K562 (cell line): Measurements from ENCODE around the gene EPB41L4A. TPM values are rescaled to one million over a fixed set of nuclear protein-coding genes. Genes with fewer than 3 reads are reported as not detected.

Experiments
- ATAC-seq: fragments of 200-7000 bp; cut with Tn5 transposase; 3 replicates; pipeline ENCODE4 v1.9.1; 2020; ENCODE audit warnings: moderate library complexity
- BruUV-seq: library from RNA; stranded (reverse); fragments of 400-500 nt; replicated peaks from 2 replicates; lab custom pipeline; 2021; lab: Mats Ljungman, UMichigan
- CTCF ChIA-PET: fragments of 300-600 bp; formaldehyde crosslinking; extraction: SDS; loops from one replicate; lab custom pipeline; 2021; ENCODE audit warnings: low intra/inter-chr PET ratio; lab: Yijun Ruan, JAX
- POLR2A ChIA-PET: fragments of 300-600, 350-650 bp; sonication (Branson Sonifier 250); formaldehyde crosslinking; extraction: SDS; loops from one replicate; lab custom pipeline; 2021; ENCODE audit warnings: antibody characterized with exemption, inconsistent platforms; lab: Yijun Ruan, JAX
- DNase-seq, 4 experiments: peaks; one replicate each; pipeline versions ENCODE4 v3.0.0 to v3.0.0-alpha.2; 2011 to 2018; ENCODE audit warnings: low spot score in 3 of 4, mixed read lengths in 3 of 4; ENCODE audit errors: extremely low read depth in 1 of 4
- FAIRE-seq: peaks from 2 replicates; lab custom pipeline; 2011; peaks lifted over from hg19 to GRCh38; lab: Jason Lieb, UNC
- H2AFZ ChIP-seq: 2 replicates; pipeline ENCODE4 v1.6.0; 2011; ENCODE audit warnings: low read depth, low read length, control low read depth, inconsistent platforms
- H3K27ac ChIP-seq: fragments of 200-600 bp; 3 replicates; pipeline ENCODE4 v1.8.0; 2011; ENCODE audit warnings: low read depth, mild to moderate bottlenecking, control low read depth, inconsistent platforms, low read length, moderate library complexity, mixed read lengths; ENCODE audit errors: extremely low read depth
- H3K27me3 ChIP-seq, 2 experiments: fragments of 300-600 bp in 1 of 2; 2 replicates in 1 of 2; 3 replicates in 1 of 2; pipeline versions ENCODE4 v1.6.0 to v1.8.0; 2011; ENCODE audit warnings: inconsistent platforms in 2 of 2, low read length in 2 of 2, mild to moderate bottlenecking in 1 of 2, mixed read lengths in 1 of 2, moderate library complexity in 1 of 2; ENCODE audit not compliant: control insufficient read depth in 2 of 2, insufficient read depth in 2 of 2
- H3K36me3 ChIP-seq: fragments of 300-600 bp; 3 replicates; pipeline ENCODE4 v1.8.0; 2011; ENCODE audit warnings: mild to moderate bottlenecking, low read length, inconsistent platforms; ENCODE audit not compliant: control insufficient read depth, insufficient read depth
- H3K4me1 ChIP-seq, 2 experiments: fragments of 200-600 bp in 1 of 2; replicated peaks in 1 of 2; 2 replicates in 1 of 2; 3 replicates in 1 of 2; pipeline versions ENCODE4 v1.5.1 to v1.8.0; 2011; ENCODE audit warnings: inconsistent platforms in 2 of 2, low read length in 2 of 2, mild to moderate bottlenecking in 1 of 2, mixed read lengths in 1 of 2, moderate library complexity in 1 of 2; ENCODE audit not compliant: control insufficient read depth in 2 of 2, insufficient read depth in 2 of 2
- H3K4me2 ChIP-seq: 2 replicates; pipeline ENCODE4 v1.6.1; 2011; ENCODE audit warnings: low read length, control low read depth, inconsistent platforms, mixed read lengths; ENCODE audit not compliant: insufficient read depth
- H3K4me3 ChIP-seq: fragments of 200-600 bp; sonication (generic), shearing (Covaris generic); 2 replicates; pipeline ENCODE4 v1.5.1; 2016; ENCODE audit warnings: control low read depth, inconsistent platforms
- H3K79me2 ChIP-seq: fragments of 200-600 bp; 3 replicates; pipeline ENCODE4 v1.8.0; 2011; ENCODE audit warnings: low read length, inconsistent platforms; ENCODE audit not compliant: control insufficient read depth, insufficient read depth
- H3K9ac ChIP-seq, 2 experiments: 2 replicates each; pipeline versions ENCODE4 v1.6.0 to v1.6.1; 2011; ENCODE audit warnings: low read depth in 2 of 2, low read length in 2 of 2, control low read depth in 1 of 2, inconsistent platforms in 1 of 2, mild to moderate bottlenecking in 1 of 2, mixed read lengths in 1 of 2; ENCODE audit not compliant: insufficient read depth in 1 of 2
- H3K9me1 ChIP-seq: one replicate; pipeline ENCODE4 v1.6.0; 2011; ENCODE audit warnings: inconsistent platforms, mild to moderate bottlenecking, low read length, moderate library complexity; ENCODE audit not compliant: control insufficient read depth, insufficient read depth
- H3K9me3 ChIP-seq: replicated peaks from 2 replicates; pipeline ENCODE4 v1.5.1; 2011; ENCODE audit warnings: low read depth, low read length, inconsistent platforms; ENCODE audit not compliant: control insufficient read depth, insufficient read depth
- H4K20me1 ChIP-seq: replicated peaks from 2 replicates; pipeline ENCODE4 v1.6.1; 2011; ENCODE audit warnings: low read length, inconsistent platforms, mixed read lengths; ENCODE audit not compliant: control insufficient read depth, insufficient read depth
- LARP7 ChIP-seq: fragments of 450-650 bp; IDR thresholded peaks from 2 replicates; pipeline ENCODE4 v1.6.1; 2016
- PURB ChIP-seq: sonication (generic); formaldehyde crosslinking; IDR thresholded peaks from 2 replicates; pipeline ENCODE4 v1.9.0; 2021; ENCODE audit warnings: low read depth, mild to moderate bottlenecking, missing genetic modification reagents
- SMAD2 ChIP-seq: fragments of 150-350 bp; IDR thresholded peaks from 2 replicates; pipeline ENCODE4 v1.6.1; 2014; ENCODE audit warnings: low read depth, mild to moderate bottlenecking, low read length
- SMARCE1 ChIP-seq: fragments of 450-650 bp; IDR thresholded peaks from 2 replicates; pipeline ENCODE4 v1.7.1; 2016; ENCODE audit warnings: mild to moderate bottlenecking
- TEAD4 ChIP-seq, 2 experiments: sonication (generic) in 1 of 2; formaldehyde crosslinking in 1 of 2; IDR thresholded peaks; 2 replicates each; pipeline versions ENCODE4 v1.6.1 to v1.8.0; 2012 to 2022; ENCODE audit warnings: borderline replicate concordance in 1 of 2, inconsistent platforms in 1 of 2, low read length in 1 of 2, mild to moderate bottlenecking in 1 of 2, missing genetic modification reagents in 1 of 2
- ZBTB8A ChIP-seq: fragments of 450-650 bp; IDR thresholded peaks from 2 replicates; pipeline ENCODE4 v1.6.1; 2018; ENCODE audit warnings: mild to moderate bottlenecking, moderate library complexity; ENCODE audit not compliant: partially characterized antibody
- ZNF354B ChIP-seq: fragments of 250-450 bp; sonication (Bioruptor Pico); IDR thresholded peaks from 2 replicates; pipeline ENCODE4 v1.4.0; 2020
- ZNF57 ChIP-seq: fragments of 450-650 bp; formaldehyde crosslinking; IDR thresholded peaks from 2 replicates; pipeline ENCODE4 v1.4.0; 2020; ENCODE audit warnings: mild to moderate bottlenecking, moderate library complexity
- WGBS: fragments of 100-300 bp; shearing (Covaris generic); methylation state at CpG from one replicate; pipeline ENCODE4 v1.1.6; 2016; ENCODE audit warnings: low coverage, mixed read lengths; ENCODE audit not compliant: insufficient coverage; ENCODE audit errors: missing lambda C conversion rate; 5-methylcytosine and 5-hydroxymethylcytosine counted together
- in situ Hi-C: fragments of 300-500 bp; cut with MboI; formaldehyde crosslinking; loops from 4 replicates; pipeline ENCODE4 v1.15.0; 2018; ENCODE audit warnings: inconsistent platforms, mixed read lengths
- intact Hi-C: fragments of 100-400 bp; cut with micrococcal nuclease; formaldehyde crosslinking; loops from 2 replicates; pipeline ENCODE4 v1.14.2; 2022
- polyA plus RNA-seq, 8 experiments: library from polyadenylated mRNA; depleted of rRNA in 4 of 8; stranded (reverse) in 5 of 8; unstranded in 3 of 8; fragments of >200 nt; fragmentation: Nextera tagmentation in 2 of 8; fragmentation: Illumina TruSeq in 1 of 8; extraction: Ambion mirVana in 2 of 8; extraction: Trizol in 1 of 8; gene quantifications; 2 replicates each; pipeline versions ENCODE4 v1.2.1 to v1.2.3, GENCODE V29; 2011 to 2014; ENCODE audit warnings: inconsistent platforms in 1 of 8, missing spikeins in 1 of 8
- total RNA-seq, 7 experiments: library from RNA; depleted of rRNA in 6 of 7; stranded (reverse); fragments of >200 nt in 6 of 7; fragmentation: Illumina TruSeq in 2 of 7; extraction: Trizol in 2 of 7; gene quantifications; 2 replicates each; pipeline versions ENCODE4 v1.2.1 to v1.2.3, GENCODE V29; 2011 to 2021; ENCODE audit warnings: low replicate concordance in 1 of 7
- TF ChIP-seq, protein P1 (sequence below): fragments of 250-450 bp; sonication (Bioruptor Pico); IDR thresholded peaks from 2 replicates; pipeline ENCODE4 v1.5.0; 2022; ENCODE audit warnings: mild to moderate bottlenecking
- TF ChIP-seq, protein P2 (sequence below): sonication (generic); formaldehyde crosslinking; IDR thresholded peaks from 2 replicates; pipeline ENCODE4 v1.8.1; 2023; ENCODE audit warnings: mild to moderate bottlenecking, missing genetic modification reagents

The EPB41L4A gene
- total and polyA plus RNA-seq, 9 of the 15 experiments (the other 6 are each of a cell fraction or from before 2014, with no cell fraction given), result 0.04 to 0.35 (median 0.12) TPM; not detected in 3

DNA sequence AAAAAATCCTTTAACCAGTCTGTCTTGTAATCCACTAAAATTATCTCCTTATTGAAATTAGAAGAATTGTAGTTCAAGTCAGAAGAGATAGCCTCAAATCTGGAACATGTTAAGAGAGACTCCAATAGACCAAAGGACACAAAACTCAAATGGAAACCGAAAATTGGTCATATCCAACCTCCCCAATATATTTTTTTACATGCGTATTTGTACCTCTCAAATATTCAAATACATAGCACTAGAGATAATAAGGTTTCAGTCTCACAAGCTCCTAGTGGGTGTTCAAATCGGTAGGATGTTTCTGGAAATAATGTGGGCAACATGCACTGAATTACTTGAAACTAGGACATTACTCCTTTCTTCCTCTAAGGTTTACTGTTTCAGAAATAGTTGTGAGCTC, 33.5 kb downstream of the EPB41L4A start:
- ATAC-seq (no peak), DNase-seq (no peak), FAIRE-seq (no peak)
- CTCF ChIA-PET, result interaction anchor here (0.6 kb wide), 1 partner anchor 136 kb away, joined by 4 read pairs; no protein-coding TSS in a partner anchor
- Histone ChIP-seq H2AFZ (no peak overlapping the region), H3K4me3 (no peak overlapping the region), H3K27ac (no peak overlapping the region), H3K27me3 (peaks cover 0 to 20% of the 10 kb centered on the region in 2 experiments; a peak in 3 of 5 replicates), H3K9me1 (no peaks in the 10 kb centered on the region), H3K9ac (no peak overlapping the region), H3K4me2 (no peak overlapping the region), H3K79me2 (no peaks in the 10 kb centered on the region), H4K20me1 (no peaks in the 10 kb centered on the region), H3K4me1 (no peaks in the 10 kb centered on the region), H3K36me3 (no peaks in the 10 kb centered on the region), H3K9me3 (no peaks in the 10 kb centered on the region)
- intact Hi-C loops, result no loop called here
- TF ChIP-seq SMARCE1 (no peak), TEAD4 (IDR thresholded peaks at IDR 0.05; ENCODE audit: low read length) (no peak), TEAD4 (CRISPR knock-in tag; IDR thresholded peaks at IDR 0.05; ENCODE audit: borderline replicate concordance) (no peak), SMAD2 (no peak), ZNF57 (CRISPR knock-in tag) (no peak), ZNF354B (CRISPR knock-in tag) (no peak), LARP7 (no peak), PURB (CRISPR knock-in tag) (no peak), ZBTB8A (no peak)
- TF ChIP-seq, protein P1, sequence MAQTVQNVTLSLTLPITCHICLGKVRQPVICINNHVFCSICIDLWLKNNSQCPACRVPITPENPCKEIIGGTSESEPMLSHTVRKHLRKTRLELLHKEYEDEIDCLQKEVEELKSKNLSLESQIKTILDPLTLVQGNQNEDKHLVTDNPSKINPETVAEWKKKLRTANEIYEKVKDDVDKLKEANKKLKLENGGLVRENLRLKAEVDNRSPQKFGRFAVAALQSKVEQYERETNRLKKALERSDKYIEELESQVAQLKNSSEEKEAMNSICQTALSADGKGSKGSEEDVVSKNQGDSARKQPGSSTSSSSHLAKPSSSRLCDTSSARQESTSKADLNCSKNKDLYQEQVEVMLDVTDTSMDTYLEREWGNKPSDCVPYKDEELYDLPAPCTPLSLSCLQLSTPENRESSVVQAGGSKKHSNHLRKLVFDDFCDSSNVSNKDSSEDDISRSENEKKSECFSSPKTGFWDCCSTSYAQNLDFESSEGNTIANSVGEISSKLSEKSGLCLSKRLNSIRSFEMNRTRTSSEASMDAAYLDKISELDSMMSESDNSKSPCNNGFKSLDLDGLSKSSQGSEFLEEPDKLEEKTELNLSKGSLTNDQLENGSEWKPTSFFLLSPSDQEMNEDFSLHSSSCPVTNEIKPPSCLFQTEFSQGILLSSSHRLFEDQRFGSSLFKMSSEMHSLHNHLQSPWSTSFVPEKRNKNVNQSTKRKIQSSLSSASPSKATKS, result no peak
- TF ChIP-seq, protein P2, sequence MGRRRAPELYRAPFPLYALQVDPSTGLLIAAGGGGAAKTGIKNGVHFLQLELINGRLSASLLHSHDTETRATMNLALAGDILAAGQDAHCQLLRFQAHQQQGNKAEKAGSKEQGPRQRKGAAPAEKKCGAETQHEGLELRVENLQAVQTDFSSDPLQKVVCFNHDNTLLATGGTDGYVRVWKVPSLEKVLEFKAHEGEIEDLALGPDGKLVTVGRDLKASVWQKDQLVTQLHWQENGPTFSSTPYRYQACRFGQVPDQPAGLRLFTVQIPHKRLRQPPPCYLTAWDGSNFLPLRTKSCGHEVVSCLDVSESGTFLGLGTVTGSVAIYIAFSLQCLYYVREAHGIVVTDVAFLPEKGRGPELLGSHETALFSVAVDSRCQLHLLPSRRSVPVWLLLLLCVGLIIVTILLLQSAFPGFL, result no peak
- 0% methylated on average over 3 of the region's 3 CpGs for WGBS
- BruUV-seq, result no TSS peak
- POLR2A ChIA-PET, result no interaction called here
- in situ Hi-C loops, result no loop called here
